ENCODE data around the gene SGIP1. TPM values are rescaled to one million over a fixed set of nuclear protein-coding genes. Genes with fewer than 3 reads are reported as not detected.
"Not testable (repeated sequence)": the region's sequence is repeated elsewhere in the genome, so short reads cannot be mapped to it uniquely, and the experiment has no call there.

Gene SGIP1
- total and polyA plus RNA-seq, 2 of the 4 experiments (the other 2 are of a cell fraction), result 27.1 to 42.7 TPM

GRCh38 chr1:66592106-66592507 is 58.2 kb downstream of the SGIP1 start:
- H2AK9ac ChIP-seq (replicated peaks; ENCODE audit: low read depth, low read length, poor library complexity); CTCF ChIA-PET; H3K23ac ChIP-seq (ENCODE audit: low read depth, low read length); DNase-seq; H2BK20ac ChIP-seq (ENCODE audit: low read depth, low read length); H3K56ac ChIP-seq (ENCODE audit: extremely low read depth, insufficient read depth, low read length); H2AK5ac ChIP-seq (ENCODE audit: low read depth, low read length); H3K14ac ChIP-seq (replicated peaks; ENCODE audit: low read depth, low read length); H3K18ac ChIP-seq (ENCODE audit: low read depth, low read length); H2BK15ac ChIP-seq (ENCODE audit: low read depth, low read length); H3K4me3 ChIP-seq (ENCODE audit: insufficient read depth, low read depth, low read length); H3K4ac ChIP-seq (ENCODE audit: low read depth, low read length); H2BK120ac ChIP-seq (ENCODE audit: low read depth, low read length); H3K4me2 ChIP-seq (ENCODE audit: low read depth, low read length); H3K27ac ChIP-seq (ENCODE audit: insufficient read depth, low read length); H4K91ac ChIP-seq (ENCODE audit: insufficient read depth, low read depth, low read length); H2BK5ac ChIP-seq (ENCODE audit: low read depth, low read length, poor library complexity, severe bottlenecking); H3K27me3 ChIP-seq (ENCODE audit: control insufficient read depth, insufficient read depth, low read length); H4K8ac ChIP-seq (ENCODE audit: low read depth in 2 of 2, low read length in 2 of 2); dilution Hi-C loops (cut with HindIII; ENCODE audit: low sequenced_read_pairs, unreplicated experiment); H2AFZ ChIP-seq (replicated peaks; ENCODE audit: low read length, poor library complexity); POLR2A ChIA-PET (ENCODE audit: unreplicated experiment); H3K9me3 ChIP-seq (ENCODE audit: control insufficient read depth, insufficient read depth, low read length); H3K4me1 ChIP-seq (ENCODE audit: control insufficient read depth, insufficient read depth, low read length); H3K9ac ChIP-seq (ENCODE audit: low read depth, low read length); BruUV-seq (replicated peaks); intact Hi-C loops (cut with micrococcal nuclease); in situ Hi-C loops (cut with MboI; ENCODE audit: low sequenced_read_pairs); ATAC-seq (ENCODE audit: low read depth); H3K9me1 ChIP-seq (ENCODE audit: insufficient read depth, low read length); H4K5ac ChIP-seq (ENCODE audit: low read depth, low read length): not testable (repeated sequence)
- WGBS, 2 experiments (ENCODE audit: extremely low coverage in 2 of 2, insufficient read length in 1 of 2), result no CpG with 5 or more reads among the region's 5 CpGs
- Histone ChIP-seq H4K20me1 (ENCODE audit: insufficient read depth, low read length) (peaks cover 20% of the 10 kb centered on the region; the same call in 1 of the 2 replicates), H3K36me3 (ENCODE audit: control insufficient read depth, insufficient read depth, low read length) (peaks cover 45% of the 10 kb centered on the region), H3K79me1 (ENCODE audit: low read depth in 1 of 2, low read length in 2 of 2) (peaks cover 31 to 74% of the 10 kb centered on the region in 2 experiments)

Measured in IMR-90 (cell line).